Natural killer cell (primary cell): ENCODE measurements around the gene CDC26. TPM values are rescaled to one million over a fixed set of nuclear protein-coding genes. Genes with fewer than 3 reads are reported as not detected.
A peak's percentile ranks its signal among the peaks of the same experiment; 100 is the strongest.

ENCODE experiments used
- ATAC-seq, 3 donors: fragments of 150-1000 bp in 2 of 3; fragments of 200-7000 bp in 1 of 3; cut with Tn5 transposase; 1 replicate in 1 of 3; 2 replicates in 2 of 3; pipeline ENCODE4 v1.10.0; 2021; ENCODE audit warnings: mild to moderate bottlenecking in 2 of 3, moderate library complexity in 2 of 3
- DNase-seq, 2 donors: peaks; one replicate each; pipeline versions ENCODE4 v3.0.0 to v3.0.0-alpha.2; 2013 to 2021; ENCODE audit warnings: mixed read lengths in 1 of 2
- H3K27ac ChIP-seq: one replicate; pipeline ENCODE4 v1.5.1; 2013; ENCODE audit warnings: mild to moderate bottlenecking, low read length
- H3K27me3 ChIP-seq: one replicate; pipeline ENCODE4 v1.6.1; 2013; ENCODE audit warnings: low read length; ENCODE audit not compliant: control insufficient read depth, insufficient read depth
- H3K36me3 ChIP-seq: one replicate; pipeline ENCODE4 v1.6.1; 2013; ENCODE audit warnings: low read length; ENCODE audit not compliant: control insufficient read depth, insufficient read depth
- H3K4me1 ChIP-seq: one replicate; pipeline ENCODE4 v1.6.1; 2013; ENCODE audit warnings: low read length; ENCODE audit not compliant: control insufficient read depth, insufficient read depth
- H3K4me3 ChIP-seq: one replicate; pipeline ENCODE4 v1.5.1; 2013; ENCODE audit warnings: low read length
- H3K9me3 ChIP-seq: one replicate; pipeline ENCODE4 v1.6.1; 2013; ENCODE audit warnings: low read length; ENCODE audit not compliant: control insufficient read depth, insufficient read depth
- H3K27ac Mint-ChIP-seq, 2 donors: one replicate each; pipeline ENCODE4 v1.8.0; 2022; ENCODE audit warnings: mild to moderate bottlenecking in 2 of 2, mixed read lengths in 2 of 2, moderate library complexity in 1 of 2
- H3K27me3 Mint-ChIP-seq, 2 donors: one replicate each; pipeline ENCODE4 v1.8.0; 2022; ENCODE audit warnings: low read depth in 2 of 2, mixed read lengths in 2 of 2
- H3K36me3 Mint-ChIP-seq: one replicate; pipeline ENCODE4 v1.8.0; 2022; ENCODE audit warnings: mixed read lengths
- H3K4me1 Mint-ChIP-seq, 2 donors: one replicate each; pipeline ENCODE4 v1.8.0; 2022; ENCODE audit warnings: mixed read lengths in 2 of 2
- H3K4me3 Mint-ChIP-seq: one replicate; pipeline ENCODE4 v1.8.0; 2022; ENCODE audit warnings: mild to moderate bottlenecking, moderate library complexity, mixed read lengths
- H3K9me3 Mint-ChIP-seq, 2 donors: one replicate each; pipeline ENCODE4 v1.8.0; 2022; ENCODE audit warnings: mixed read lengths in 2 of 2
- WGBS: methylation state at CpG from one replicate; pipeline ENCODE4 v1.1.7; 2013; ENCODE audit warnings: missing lambda C conversion rate; ENCODE audit not compliant: insufficient coverage; 5-methylcytosine and 5-hydroxymethylcytosine counted together
- intact Hi-C: fragments of 100-400 bp; cut with micrococcal nuclease; formaldehyde crosslinking; loops from one replicate; pipeline ENCODE4 v1.14.2; 2022
- total RNA-seq, 4 donors: library from RNA; stranded (reverse); fragments of 120-200 nt in 1 of 4; gene quantifications; one replicate each; pipeline versions ENCODE4 v1.2.3 to v1.2.4, GENCODE V29; 2013 to 2022
- TF ChIP-seq, protein P1 (sequence below): fragments of 200-600 bp; IDR thresholded peaks from one replicate; pipeline ENCODE4 v1.8.0; 2022; ENCODE audit warnings: antibody characterized with exemption

The CDC26 gene
- total RNA-seq, 3 donors from 2014 or later (not counting 1 experiment from before 2014, with no cell fraction given), result 16.8 to 24.8 (median 21.5) TPM

DNA sequence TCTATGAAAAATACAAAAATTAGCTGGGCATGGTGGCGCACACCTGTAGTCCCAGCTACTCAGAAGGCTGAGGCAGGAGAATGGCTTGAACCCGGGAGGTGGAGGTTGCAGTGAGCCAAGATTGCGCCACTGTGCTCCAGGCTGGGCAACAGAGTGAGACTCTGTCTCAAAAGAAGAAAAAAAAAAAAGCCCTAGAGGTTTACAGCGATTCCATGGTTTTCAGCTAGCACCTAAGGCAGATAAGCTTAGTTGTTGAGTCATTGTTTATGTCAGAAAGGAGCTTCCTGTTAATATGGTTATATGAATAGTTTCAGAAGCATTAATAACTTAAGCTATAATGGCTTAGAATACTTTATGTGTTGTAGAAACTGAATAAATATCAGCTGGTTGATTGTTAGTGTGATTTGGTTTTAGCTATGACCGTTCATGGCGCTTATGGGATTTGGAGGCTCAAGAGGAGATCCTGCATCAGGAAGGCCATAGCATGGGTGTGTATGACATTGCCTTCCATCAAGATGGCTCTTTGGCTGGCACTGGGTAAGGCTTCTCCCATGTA, 14.8 kb upstream of the CDC26 start:
- Mint-ChIP-seq H3K4me3 (no peak overlapping the region), H3K36me3 (peaks cover 20% of the 10 kb centered on the region), H3K27me3 (no peaks in the 10 kb centered on the region), H3K9me3 (no peaks in the 10 kb centered on the region), H3K4me1 (no peaks in the 10 kb centered on the region), H3K27ac (no peak overlapping the region)
- no peak for DNase-seq
- ATAC-seq, result no peak
- no peaks in the 10 kb centered on the region for H3K4me1 ChIP-seq
- intact Hi-C loops, result loop anchor here (10.0 kb wide), 1 partner anchor 55 kb away; the partner anchor contains the start of genes BSPRY and WDR31
- TF ChIP-seq, protein P1, sequence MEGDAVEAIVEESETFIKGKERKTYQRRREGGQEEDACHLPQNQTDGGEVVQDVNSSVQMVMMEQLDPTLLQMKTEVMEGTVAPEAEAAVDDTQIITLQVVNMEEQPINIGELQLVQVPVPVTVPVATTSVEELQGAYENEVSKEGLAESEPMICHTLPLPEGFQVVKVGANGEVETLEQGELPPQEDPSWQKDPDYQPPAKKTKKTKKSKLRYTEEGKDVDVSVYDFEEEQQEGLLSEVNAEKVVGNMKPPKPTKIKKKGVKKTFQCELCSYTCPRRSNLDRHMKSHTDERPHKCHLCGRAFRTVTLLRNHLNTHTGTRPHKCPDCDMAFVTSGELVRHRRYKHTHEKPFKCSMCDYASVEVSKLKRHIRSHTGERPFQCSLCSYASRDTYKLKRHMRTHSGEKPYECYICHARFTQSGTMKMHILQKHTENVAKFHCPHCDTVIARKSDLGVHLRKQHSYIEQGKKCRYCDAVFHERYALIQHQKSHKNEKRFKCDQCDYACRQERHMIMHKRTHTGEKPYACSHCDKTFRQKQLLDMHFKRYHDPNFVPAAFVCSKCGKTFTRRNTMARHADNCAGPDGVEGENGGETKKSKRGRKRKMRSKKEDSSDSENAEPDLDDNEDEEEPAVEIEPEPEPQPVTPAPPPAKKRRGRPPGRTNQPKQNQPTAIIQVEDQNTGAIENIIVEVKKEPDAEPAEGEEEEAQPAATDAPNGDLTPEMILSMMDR, result no peak
- no peak overlapping the region for H3K27ac ChIP-seq
- 91% methylated on average over 6 of the region's 6 CpGs for WGBS
- H3K36me3 ChIP-seq, result peaks cover 68% of the 10 kb centered on the region
- H3K9me3 ChIP-seq, result no peaks in the 10 kb centered on the region
- H3K27me3 ChIP-seq, result no peaks in the 10 kb centered on the region
- H3K4me3 ChIP-seq, result no peak overlapping the region

DNA sequence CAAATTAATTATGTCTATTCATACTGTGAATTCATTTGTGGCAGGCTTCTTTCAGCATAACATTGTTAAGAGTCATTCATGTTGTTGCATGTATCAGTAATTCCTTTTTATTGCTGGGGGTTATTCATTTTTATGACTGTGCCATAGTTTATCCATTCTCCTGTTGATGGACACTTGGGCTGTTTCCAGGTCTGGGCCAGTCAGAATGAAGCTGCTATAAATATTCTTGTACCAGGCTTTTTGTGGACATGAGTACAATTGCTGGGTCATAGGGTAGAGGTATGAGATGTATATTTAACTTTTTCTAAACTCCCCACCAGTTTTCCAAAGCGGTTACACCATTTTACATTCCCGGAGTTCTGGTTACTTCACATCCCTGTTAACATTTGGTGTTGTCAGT, 13.7 kb upstream of the CDC26 start:
- Histone ChIP-seq H3K27ac (no peak overlapping the region), H3K27me3 (no peaks in the 10 kb centered on the region), H3K9me3 (no peaks in the 10 kb centered on the region), H3K36me3 (peaks cover 77% of the 10 kb centered on the region), H3K4me1 (no peaks in the 10 kb centered on the region), H3K4me3 (no peak overlapping the region)
- Mint-ChIP-seq H3K4me1 (no peaks in the 10 kb centered on the region), H3K9me3 (no peaks in the 10 kb centered on the region), H3K36me3 (peaks cover 29% of the 10 kb centered on the region), H3K27me3 (no peaks in the 10 kb centered on the region), H3K4me3 (no peak overlapping the region), H3K27ac (no peak overlapping the region)
- TF ChIP-seq, protein P1, result no peak
- DNase-seq (no peak), ATAC-seq (no peak)
- intact Hi-C loops, result no loop called here
- WGBS, result 100% methylated on average over 2 of the region's 2 CpGs

DNA sequence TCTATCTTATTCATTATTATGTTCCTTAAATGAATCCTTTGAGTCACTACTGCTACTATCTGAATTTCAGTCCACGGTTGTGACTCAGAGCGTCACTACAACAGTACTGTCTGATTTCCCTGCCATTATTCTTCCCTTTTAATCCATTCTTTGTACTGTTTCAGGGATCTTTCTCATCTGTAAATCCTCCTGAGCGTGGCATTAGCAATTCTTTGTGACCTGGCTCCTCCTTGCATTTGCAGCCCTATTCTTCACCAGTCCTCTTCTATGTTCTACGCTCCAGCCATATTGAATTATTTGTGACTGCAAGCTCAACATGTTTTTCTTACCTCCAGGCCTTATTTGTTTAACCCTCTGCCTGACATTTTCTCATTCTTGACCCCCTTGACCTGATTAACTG, 6.0 kb upstream of the CDC26 start:
- intact Hi-C loops, result no loop called here
- no peak for ATAC-seq
- Mint-ChIP-seq H3K4me3 (no peak overlapping the region), H3K27ac (peak overlapping the region in 1 of 2 donors; percentile 15), H3K4me1 (peaks cover 19 to 21% of the 10 kb centered on the region in 2 donors), H3K36me3 (peaks cover 51% of the 10 kb centered on the region), H3K9me3 (no peaks in the 10 kb centered on the region), H3K27me3 (no peaks in the 10 kb centered on the region)
- peaks cover 71% of the 10 kb centered on the region for H3K36me3 ChIP-seq
- TF ChIP-seq, protein P1, result no peak
- no peak overlapping the region for H3K27ac ChIP-seq
- peaks cover 3% of the 10 kb centered on the region for H3K4me1 ChIP-seq
- WGBS, result 98% methylated on average over 4 of the region's 4 CpGs
- H3K9me3 ChIP-seq, result no peaks in the 10 kb centered on the region
- no peaks in the 10 kb centered on the region for H3K27me3 ChIP-seq
- no peak for DNase-seq
- no peak overlapping the region for H3K4me3 ChIP-seq

DNA sequence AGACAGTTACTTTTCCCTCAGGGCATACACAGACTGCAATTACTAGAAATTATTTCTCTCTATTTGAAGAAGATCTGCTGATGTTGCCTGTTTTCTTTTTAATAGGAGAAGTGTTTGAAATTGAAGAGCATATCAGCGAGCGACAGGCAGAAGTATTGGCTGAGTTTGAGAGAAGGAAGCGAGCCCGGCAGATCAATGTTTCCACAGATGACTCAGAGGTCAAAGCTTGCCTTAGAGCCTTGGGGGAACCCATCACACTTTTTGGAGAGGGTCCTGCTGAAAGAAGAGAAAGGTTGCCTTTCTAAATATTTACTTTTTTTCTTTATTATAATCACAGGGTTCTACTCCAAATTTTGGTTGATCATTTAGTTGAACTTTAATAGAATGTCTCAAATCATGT, 3.5 kb upstream of the CDC26 start:
- 87% methylated on average over 4 of the region's 4 CpGs for WGBS
- no peaks in the 10 kb centered on the region for H3K27me3 ChIP-seq
- H3K4me3 ChIP-seq, result no peak overlapping the region
- peak overlapping the region; percentile 13 to 41 for H3K27ac Mint-ChIP-seq
- no peak for DNase-seq
- peaks cover 53% of the 10 kb centered on the region for H3K36me3 ChIP-seq
- intact Hi-C loops, result loop anchor here (10.0 kb wide), 1 partner anchor 236 kb away; no protein-coding TSS in a partner anchor
- H3K9me3 Mint-ChIP-seq, result no peaks in the 10 kb centered on the region
- no peaks in the 10 kb centered on the region for H3K9me3 ChIP-seq
- peaks cover 41% of the 10 kb centered on the region for H3K36me3 Mint-ChIP-seq
- no peaks in the 10 kb centered on the region for H3K27me3 Mint-ChIP-seq
- ATAC-seq, result no peak
- no peak overlapping the region for H3K4me3 Mint-ChIP-seq
- H3K4me1 ChIP-seq, result peaks cover 8% of the 10 kb centered on the region
- H3K27ac ChIP-seq, result no peak overlapping the region
- H3K4me1 Mint-ChIP-seq, result peaks cover 19 to 21% of the 10 kb centered on the region in 2 donors
- TF ChIP-seq, protein P1, result no peak
